ENCODE data around the gene MPRIP.

The MPRIP gene

GRCh38 chr17:17060930-17061329 is 18.7 kb downstream of the MPRIP start:
- Mint-ChIP-seq H3K4me3 (no peak overlapping the region), H3K4me1 (peaks cover 60% of the 10 kb centered on the region), H3K36me3 (peaks cover 10% of the 10 kb centered on the region), H3K9me3 (no peaks in the 10 kb centered on the region), H3K27ac (peak overlapping the region; percentile 58)
- DNase-seq (ENCODE audit: low spot score in 2 of 2) = no peak
- ATAC-seq = no peak

GRCh38 chr17:17061516-17061915 is 19.3 kb downstream of the MPRIP start:
- Mint-ChIP-seq H3K27ac (peak overlapping the region; percentile 58), H3K4me3 (no peak overlapping the region), H3K9me3 (no peaks in the 10 kb centered on the region), H3K4me1 (peaks cover 58% of the 10 kb centered on the region), H3K36me3 (peaks cover 10% of the 10 kb centered on the region)
- ATAC-seq (no peak), DNase-seq (ENCODE audit: low spot score in 2 of 2) (no peak)

DNA sequence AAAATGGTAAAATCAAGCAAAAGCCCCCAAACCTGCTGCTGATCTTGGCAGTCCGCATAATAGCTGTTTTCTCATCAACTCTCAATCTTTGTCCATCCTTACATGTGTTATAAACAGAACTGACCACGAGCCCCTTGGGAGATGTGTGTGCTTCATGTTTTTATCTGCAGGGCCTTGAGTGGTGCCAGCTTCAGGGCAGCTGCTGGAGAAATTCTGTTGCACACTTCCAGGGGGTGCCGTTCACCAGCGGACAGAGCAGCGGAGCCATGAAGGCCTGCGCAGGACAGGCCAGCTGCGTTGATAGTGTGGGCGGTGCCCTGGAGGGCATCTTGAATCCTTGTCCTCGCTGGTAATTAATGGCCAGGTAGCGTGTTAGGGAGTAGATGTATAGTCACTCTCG is 20.1 kb downstream of the MPRIP start:
- Mint-ChIP-seq H3K9me3 (no peaks in the 10 kb centered on the region), H3K4me1 (peaks cover 62% of the 10 kb centered on the region), H3K27ac (peak overlapping the region; percentile 41), H3K36me3 (peaks cover 16% of the 10 kb centered on the region), H3K4me3 (no peak overlapping the region)
- DNase-seq (ENCODE audit: low spot score in 2 of 2) = no peak
- no peak for ATAC-seq

DNA sequence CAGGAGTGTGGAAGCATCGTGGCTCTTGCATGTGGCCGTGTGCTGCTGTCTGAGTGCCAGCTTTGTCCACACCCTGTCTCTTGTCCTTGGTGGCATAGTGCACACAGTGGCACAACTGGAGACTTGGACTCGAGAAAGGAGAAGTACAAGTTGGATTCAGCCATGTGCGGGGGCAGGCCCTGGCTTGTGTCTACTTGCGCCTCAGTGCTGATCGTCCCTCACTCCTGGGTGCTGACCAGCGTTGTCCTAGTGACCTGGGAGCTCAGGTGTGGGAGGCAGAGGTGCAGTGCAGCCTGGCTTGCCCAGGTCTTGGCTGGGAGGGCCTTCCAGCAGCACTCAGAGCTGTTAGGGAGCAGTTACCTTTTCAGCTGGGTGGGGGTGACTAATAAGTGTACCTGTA is 20.6 kb downstream of the MPRIP start:
- Mint-ChIP-seq H3K36me3 (peaks cover 18% of the 10 kb centered on the region), H3K27ac (peak overlapping the region; percentile 41), H3K9me3 (no peaks in the 10 kb centered on the region), H3K4me1 (peaks cover 63% of the 10 kb centered on the region), H3K4me3 (no peak overlapping the region)
- DNase-seq (ENCODE audit: low spot score in 2 of 2) (no peak), ATAC-seq (no peak)

DNA sequence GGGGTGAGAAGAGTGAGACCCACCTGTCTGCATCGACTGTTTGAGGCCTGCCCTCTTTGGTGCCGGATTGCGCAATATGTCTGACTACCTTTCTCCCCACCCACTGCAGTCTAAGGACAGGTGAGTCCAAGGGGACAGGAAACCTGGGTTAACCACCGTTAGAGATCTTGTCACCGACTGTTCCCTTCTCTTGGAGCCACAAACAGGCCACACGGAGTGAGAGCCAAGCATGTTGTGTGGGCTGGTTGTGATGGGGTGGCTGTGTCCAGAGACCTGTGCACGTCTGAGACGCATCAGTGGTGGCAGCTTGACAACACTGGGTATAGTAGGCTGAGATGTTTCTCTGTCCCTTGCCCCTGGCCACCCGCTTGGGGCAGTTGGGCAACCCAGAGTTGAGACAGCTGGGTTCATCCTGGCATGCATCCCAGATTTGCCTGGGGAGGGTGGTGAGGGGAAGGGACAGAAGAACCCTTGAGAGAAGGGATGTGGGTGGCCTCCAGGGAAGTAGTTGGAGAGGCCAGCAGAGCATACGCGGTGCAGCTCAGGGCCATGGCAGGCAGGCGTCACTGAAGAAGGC is 21.4 kb downstream of the MPRIP start:
- Mint-ChIP-seq H3K4me1 (peaks cover 66% of the 10 kb centered on the region), H3K36me3 (peaks cover 18% of the 10 kb centered on the region), H3K9me3 (no peaks in the 10 kb centered on the region), H3K27ac (peak overlapping the region; percentile 41), H3K4me3 (no peak overlapping the region)
- ATAC-seq = peak; percentile 66
- DNase-seq (ENCODE audit: low spot score in 2 of 2) = no peak

GRCh38 chr17:17064322-17064721 is 22.1 kb downstream of the MPRIP start:
- DNase-seq (ENCODE audit: low spot score in 2 of 2) (no peak), ATAC-seq (no peak)
- Mint-ChIP-seq H3K36me3 (peaks cover 22% of the 10 kb centered on the region), H3K27ac (peak overlapping the region; percentile 41), H3K9me3 (no peaks in the 10 kb centered on the region), H3K4me1 (peaks cover 71% of the 10 kb centered on the region), H3K4me3 (no peak overlapping the region)

- Mint-ChIP-seq H3K4me1 (peaks cover 74% of the 10 kb centered on the region), H3K9me3 (no peaks in the 10 kb centered on the region), H3K27ac (peak overlapping the region; percentile 3), H3K36me3 (peaks cover 23% of the 10 kb centered on the region), H3K4me3 (no peak overlapping the region)
- ATAC-seq = no peak
- DNase-seq (ENCODE audit: low spot score in 2 of 2) = no peak
These were observed 23.8 kb downstream of the MPRIP start for GRCh38 chr17:17066021-17066420.

- peaks cover 82% of the 10 kb centered on the region for H3K4me1 Mint-ChIP-seq
These were observed 25.0 kb downstream of the MPRIP start for GRCh38 chr17:17067257-17067656.

DNA sequence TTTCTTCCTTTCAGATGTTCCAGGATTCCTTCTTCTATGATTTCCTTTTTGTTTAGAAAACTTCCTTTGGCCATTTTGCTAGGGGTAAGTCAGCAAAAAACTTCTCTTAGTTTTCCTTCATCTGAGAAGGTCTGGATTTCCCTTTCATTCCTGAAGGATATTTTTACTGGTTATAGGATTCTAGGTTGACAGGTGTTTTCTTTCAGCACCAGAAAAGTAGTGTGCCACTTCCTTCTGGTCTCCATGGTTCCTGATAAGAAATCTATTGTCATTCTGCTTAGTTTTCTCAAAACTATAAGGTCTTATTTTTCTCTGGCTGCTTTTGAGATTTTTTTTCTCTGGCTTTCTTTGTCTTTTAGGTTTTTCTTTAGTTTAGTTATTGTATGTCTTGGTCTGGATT is 27.6 kb downstream of the MPRIP start:
- ATAC-seq (no peak), DNase-seq (ENCODE audit: low spot score in 2 of 2) (no peak)
- Mint-ChIP-seq H3K27ac (peak overlapping the region; percentile 21), H3K9me3 (no peaks in the 10 kb centered on the region), H3K4me1 (peaks cover 82% of the 10 kb centered on the region), H3K36me3 (peaks cover 23% of the 10 kb centered on the region), H3K4me3 (no peak overlapping the region)

More at GRCh38 chr17:17067257-17067656, 25.0 kb downstream of the MPRIP start:
- no peak for DNase-seq (ENCODE audit: low spot score in 2 of 2)
- Mint-ChIP-seq H3K27ac (peak overlapping the region; percentile 32), H3K9me3 (no peaks in the 10 kb centered on the region), H3K36me3 (peaks cover 23% of the 10 kb centered on the region), H3K4me3 (no peak overlapping the region)
- no peak for ATAC-seq

GRCh38 chr17:17070931-17071330 is 28.7 kb downstream of the MPRIP start:
- H3K27ac Mint-ChIP-seq = peak overlapping the region; percentile 21
- peaks cover 82% of the 10 kb centered on the region for H3K4me1 Mint-ChIP-seq
- DNase-seq (ENCODE audit: low spot score in 2 of 2) (no peak), ATAC-seq (no peak)
- no peak overlapping the region for H3K4me3 Mint-ChIP-seq
- H3K9me3 Mint-ChIP-seq = no peaks in the 10 kb centered on the region
- H3K36me3 Mint-ChIP-seq = peaks cover 27% of the 10 kb centered on the region

DNA sequence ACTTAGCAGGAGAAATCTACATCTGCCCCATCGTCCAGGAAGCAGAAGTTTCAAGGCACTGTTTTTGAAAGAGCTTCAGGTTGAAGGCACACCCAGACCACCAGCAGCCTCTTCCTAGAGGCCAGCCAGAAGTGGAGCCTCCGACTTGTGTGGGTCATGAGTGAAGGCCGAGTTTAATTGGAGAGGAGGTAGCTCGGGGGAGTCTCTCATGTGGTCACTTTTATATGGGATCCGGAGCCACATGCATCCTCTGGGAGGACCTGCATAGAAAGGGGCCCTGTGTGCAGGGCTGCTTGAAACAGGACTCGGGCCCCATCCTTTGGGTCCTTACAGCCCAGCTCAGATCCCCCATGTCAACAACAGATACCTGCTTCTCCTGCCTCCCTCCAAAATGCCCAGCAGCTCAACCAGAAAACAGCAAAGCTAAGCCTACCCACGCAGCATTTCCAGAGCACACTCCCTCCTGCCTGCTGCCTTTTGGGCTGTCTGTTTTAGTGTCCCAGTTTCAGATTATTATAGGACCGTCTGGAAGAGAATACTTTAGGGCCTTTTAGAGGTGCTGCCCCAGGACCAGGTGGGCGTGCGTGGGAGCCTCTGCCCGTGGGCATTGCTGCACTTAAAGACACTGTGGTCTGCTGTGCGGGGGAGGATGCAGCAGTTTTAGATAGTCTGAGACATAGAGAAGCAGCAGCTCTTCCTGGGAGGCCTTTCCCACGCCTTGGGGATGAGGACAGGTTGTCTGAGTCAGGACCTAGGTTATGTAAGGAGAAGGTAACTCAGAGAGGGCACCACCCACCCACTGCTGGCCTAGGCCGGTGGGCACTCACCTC is 29.5 kb downstream of the MPRIP start:
- DNase-seq (ENCODE audit: low spot score in 2 of 2) (no peak), ATAC-seq (no peak)
- H3K4me1 Mint-ChIP-seq = peaks cover 86% of the 10 kb centered on the region
- peak overlapping the region; percentile 21 for H3K27ac Mint-ChIP-seq
- no peaks in the 10 kb centered on the region for H3K9me3 Mint-ChIP-seq
- H3K4me3 Mint-ChIP-seq = no peak overlapping the region
- H3K36me3 Mint-ChIP-seq = peaks cover 31% of the 10 kb centered on the region

DNA sequence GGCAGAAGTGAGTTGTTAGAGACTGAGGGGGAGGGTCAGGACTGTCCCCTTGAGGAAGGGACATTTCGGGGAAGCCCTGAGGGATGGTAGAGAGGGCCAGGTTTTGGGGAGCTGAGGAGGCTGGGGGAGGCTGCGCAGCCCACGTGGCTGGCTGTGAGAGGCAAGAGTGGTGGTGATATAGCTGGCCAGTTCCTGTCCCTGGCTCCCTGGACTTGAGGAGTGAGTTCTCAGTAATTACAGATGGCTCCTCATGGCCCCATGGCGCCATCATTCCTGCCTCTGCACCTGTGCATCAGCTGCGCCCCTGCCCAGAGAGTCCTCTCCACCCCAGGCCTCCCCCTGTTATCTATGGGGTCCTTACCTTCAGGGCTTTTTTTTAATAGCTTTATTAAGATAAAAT is 30.3 kb downstream of the MPRIP start:
- H3K4me1 Mint-ChIP-seq = peaks cover 81% of the 10 kb centered on the region
- ATAC-seq = no peak
- H3K27ac Mint-ChIP-seq = peak overlapping the region; percentile 21
- peaks cover 31% of the 10 kb centered on the region for H3K36me3 Mint-ChIP-seq
- no peak overlapping the region for H3K4me3 Mint-ChIP-seq
- no peaks in the 10 kb centered on the region for H3K9me3 Mint-ChIP-seq
- no peak for DNase-seq (ENCODE audit: low spot score in 2 of 2)

DNA sequence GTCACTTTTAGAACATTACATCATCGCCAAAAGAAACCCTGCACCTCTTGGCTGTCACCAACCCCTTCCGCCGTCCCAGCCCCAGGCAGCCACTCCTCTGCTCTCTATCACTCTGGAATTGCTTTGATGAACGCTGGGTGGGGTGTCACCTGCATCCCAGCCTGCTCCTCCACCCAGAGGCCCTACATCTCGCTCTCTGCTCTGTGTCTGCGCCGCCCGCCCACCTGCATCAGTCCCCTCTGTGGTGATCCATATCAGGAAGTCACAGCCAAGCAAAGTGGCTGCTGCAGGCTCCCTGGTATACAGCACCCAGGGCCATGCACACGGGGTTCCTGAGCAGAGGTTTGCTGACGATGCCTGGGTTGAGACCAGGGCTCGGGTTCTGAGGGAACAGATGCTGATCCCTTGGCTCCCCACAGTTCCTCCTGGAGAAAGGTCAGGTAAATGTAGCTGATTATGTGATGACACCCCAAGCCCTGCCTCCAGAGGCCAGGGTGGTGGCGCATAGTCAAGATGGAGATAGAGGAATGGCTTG is 30.8 kb downstream of the MPRIP start:
- Mint-ChIP-seq H3K36me3 (peaks cover 36% of the 10 kb centered on the region), H3K4me3 (no peak overlapping the region), H3K27ac (peak overlapping the region; percentile 21), H3K4me1 (peaks cover 81% of the 10 kb centered on the region), H3K9me3 (no peaks in the 10 kb centered on the region)
- ATAC-seq (no peak), DNase-seq (ENCODE audit: low spot score in 2 of 2) (no peak)

DNA sequence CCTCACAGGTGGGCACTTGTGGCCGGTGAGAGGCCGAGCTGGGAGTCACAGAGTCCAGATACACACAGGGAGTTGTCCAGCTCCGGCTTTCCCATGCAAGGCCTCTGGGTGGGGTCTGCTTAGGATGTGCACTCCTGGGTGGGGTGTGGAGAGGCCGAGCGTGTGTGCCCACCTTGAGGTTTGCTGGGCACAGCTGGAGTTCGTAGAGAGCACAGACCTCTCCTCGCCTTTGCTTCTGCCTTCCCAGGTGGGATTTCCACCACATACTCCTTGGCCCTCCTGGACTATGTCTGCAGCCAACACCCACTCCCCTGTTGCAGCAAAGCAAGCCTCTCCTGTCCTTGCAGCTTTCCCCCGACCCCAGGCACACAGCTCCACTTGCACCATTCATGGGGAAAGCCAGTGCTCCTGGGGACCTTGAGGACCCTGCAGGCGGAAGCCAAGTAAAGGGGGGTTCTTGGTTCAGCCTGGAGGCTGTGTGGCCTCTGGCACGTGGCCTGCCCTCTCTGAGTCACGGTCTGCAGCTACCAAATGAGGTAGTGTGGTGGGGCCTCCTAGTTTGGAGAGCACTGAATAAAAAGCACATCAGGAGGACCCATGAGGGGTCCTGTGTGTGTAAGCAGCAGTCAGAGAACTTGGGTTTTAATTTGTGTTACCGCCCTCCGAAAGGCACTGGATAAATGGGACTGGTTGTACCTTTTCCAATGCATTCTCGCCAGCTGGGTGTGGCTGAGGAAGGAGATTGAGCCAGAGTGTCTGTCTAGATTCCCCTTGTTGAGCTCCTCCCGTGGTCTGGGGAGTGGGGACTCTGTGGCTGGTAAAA is 31.5 kb downstream of the MPRIP start:
- ATAC-seq (peak; percentile 36), DNase-seq (ENCODE audit: low spot score in 2 of 2) (no peak)
- Mint-ChIP-seq H3K36me3 (peaks cover 43% of the 10 kb centered on the region), H3K27ac (peak overlapping the region; percentile 21), H3K4me1 (peaks cover 78% of the 10 kb centered on the region), H3K4me3 (no peak overlapping the region), H3K9me3 (no peaks in the 10 kb centered on the region)

- H3K4me3 Mint-ChIP-seq = peak overlapping the region; percentile 19
- peaks cover 41% of the 10 kb centered on the region for H3K36me3 Mint-ChIP-seq
These were observed 33.0 kb downstream of the MPRIP start for GRCh38 chr17:17075125-17075781.

More at GRCh38 chr17:17075125-17075781, 33.0 kb downstream of the MPRIP start:
- Mint-ChIP-seq H3K4me1 (peaks cover 72% of the 10 kb centered on the region), H3K27ac (no peak overlapping the region), H3K9me3 (no peaks in the 10 kb centered on the region)
- DNase-seq (ENCODE audit: low spot score in 2 of 2) = no peak
- peak; percentile 82 for ATAC-seq

All from stimulated activated effector memory CD8-positive, alpha-beta T cell treated with anti-CD3 and anti-CD28 coated beads, Interleukin-12 subunit alpha, Interleukin-12 subunit beta, amount 100 ng/mL, for 72 hours (primary cell).